GM21786 (cell line): Measurements from ENCODE around the gene SOBP.
A peak's percentile ranks its signal among the peaks of the same experiment; 100 is the strongest.
"Not testable (repeated sequence)": the region's sequence is repeated elsewhere in the genome, so short reads cannot be mapped to it uniquely, and the experiment has no call there.

ENCODE experiments used
- ATAC-seq: cut with Tn5 transposase; IDR thresholded peaks from one replicate; pipeline ENCODE4 v1.9.1; 2021; ENCODE audit not compliant: unreplicated experiment

The SOBP gene, protein sequence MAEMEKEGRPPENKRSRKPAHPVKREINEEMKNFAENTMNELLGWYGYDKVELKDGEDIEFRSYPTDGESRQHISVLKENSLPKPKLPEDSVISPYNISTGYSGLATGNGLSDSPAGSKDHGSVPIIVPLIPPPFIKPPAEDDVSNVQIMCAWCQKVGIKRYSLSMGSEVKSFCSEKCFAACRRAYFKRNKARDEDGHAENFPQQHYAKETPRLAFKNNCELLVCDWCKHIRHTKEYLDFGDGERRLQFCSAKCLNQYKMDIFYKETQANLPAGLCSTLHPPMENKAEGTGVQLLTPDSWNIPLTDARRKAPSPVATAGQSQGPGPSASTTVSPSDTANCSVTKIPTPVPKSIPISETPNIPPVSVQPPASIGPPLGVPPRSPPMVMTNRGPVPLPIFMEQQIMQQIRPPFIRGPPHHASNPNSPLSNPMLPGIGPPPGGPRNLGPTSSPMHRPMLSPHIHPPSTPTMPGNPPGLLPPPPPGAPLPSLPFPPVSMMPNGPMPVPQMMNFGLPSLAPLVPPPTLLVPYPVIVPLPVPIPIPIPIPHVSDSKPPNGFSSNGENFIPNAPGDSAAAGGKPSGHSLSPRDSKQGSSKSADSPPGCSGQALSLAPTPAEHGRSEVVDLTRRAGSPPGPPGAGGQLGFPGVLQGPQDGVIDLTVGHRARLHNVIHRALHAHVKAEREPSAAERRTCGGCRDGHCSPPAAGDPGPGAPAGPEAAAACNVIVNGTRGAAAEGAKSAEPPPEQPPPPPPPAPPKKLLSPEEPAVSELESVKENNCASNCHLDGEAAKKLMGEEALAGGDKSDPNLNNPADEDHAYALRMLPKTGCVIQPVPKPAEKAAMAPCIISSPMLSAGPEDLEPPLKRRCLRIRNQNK

DNA sequence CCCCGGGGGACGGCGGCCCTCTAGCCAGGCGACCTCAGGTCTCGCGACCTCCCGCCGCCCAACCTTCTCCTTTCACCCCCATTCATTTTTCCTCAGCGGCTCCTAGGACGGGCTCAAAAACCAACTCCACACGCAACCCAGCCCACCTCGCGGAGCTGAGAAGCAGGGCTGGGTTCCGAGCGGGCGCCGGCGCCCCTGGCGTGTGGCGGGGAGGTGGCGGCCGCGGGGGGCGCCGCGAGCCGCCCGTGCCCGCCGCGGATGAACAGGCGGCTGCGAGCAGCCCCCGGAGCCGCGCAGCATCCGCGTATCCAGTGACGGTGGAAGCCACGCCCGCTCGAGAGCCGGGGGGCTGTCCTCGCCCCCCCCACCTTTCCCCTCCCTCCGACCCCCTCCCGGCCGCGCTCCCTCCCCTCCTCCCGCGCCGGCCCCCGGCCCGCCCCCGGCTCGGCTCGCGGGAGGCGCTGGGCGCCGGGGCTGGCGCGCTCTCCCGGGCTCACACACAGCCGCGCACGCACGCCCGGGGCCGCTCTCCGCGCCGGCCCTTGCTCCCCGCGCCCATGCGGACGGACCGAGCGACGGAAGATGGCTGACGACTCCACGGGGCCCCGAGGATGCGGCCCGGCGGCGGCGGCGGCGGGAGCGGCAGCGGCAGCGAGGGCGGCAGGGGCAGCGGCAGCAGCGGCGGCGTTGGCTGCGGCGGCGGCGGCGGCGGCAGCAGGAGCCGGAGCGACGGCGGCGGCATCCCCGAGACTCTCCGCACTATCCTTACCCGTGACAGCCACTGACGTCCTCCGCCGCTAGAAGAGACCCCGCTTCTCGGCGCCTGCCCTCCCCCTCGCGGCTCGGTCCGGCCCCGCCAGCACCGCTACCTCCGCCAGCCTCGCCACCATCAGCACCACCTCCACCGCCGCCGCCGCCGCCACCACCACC is at the start of gene SOBP:
Gene SOBP (plus strand): TSS at position 482 of the 930 bp plus-strand sequence. CDS start 500 bp downstream, outside the sequence.
- ATAC-seq: no peak

DNA sequence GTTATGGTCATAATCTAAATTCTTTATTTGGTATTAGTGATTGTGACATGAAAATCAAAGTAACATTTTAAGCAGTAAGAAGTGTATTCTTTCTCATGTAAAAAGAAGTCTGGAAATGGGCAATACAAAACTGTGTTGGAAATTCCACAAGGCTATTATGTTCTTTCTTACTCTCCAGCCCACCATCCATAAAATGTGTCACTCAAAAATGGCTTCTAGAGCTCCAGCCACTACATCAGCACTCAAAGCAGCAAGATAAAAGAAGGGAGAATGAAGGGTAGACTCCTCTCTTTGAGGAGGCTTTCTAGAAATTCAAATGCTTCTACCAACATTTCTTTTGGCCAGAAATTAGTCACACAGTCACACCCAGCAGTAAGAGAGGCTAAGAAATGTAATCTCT is 49.0 kb upstream of the SOBP start:
- no peak for ATAC-seq

DNA sequence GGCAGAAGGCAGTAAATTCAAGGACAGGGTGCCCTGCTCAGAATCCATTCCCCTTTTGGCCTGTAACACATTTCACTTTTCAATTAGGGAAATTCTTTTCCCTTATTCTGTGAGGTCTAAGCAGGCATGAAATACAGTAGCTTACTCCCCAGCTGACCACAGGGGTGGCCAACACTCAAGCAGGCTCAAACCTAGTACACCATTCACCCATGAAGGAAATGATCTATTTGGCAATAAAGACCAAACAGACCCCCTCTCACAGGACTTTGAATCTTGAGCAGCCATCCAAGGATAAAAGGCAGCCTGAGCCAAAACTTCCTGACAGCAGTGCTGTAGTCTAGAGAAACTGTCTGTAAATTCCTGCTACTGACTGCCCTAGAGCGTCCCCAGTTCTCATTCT is 48.2 kb upstream of the SOBP start:
- no peak for ATAC-seq

DNA sequence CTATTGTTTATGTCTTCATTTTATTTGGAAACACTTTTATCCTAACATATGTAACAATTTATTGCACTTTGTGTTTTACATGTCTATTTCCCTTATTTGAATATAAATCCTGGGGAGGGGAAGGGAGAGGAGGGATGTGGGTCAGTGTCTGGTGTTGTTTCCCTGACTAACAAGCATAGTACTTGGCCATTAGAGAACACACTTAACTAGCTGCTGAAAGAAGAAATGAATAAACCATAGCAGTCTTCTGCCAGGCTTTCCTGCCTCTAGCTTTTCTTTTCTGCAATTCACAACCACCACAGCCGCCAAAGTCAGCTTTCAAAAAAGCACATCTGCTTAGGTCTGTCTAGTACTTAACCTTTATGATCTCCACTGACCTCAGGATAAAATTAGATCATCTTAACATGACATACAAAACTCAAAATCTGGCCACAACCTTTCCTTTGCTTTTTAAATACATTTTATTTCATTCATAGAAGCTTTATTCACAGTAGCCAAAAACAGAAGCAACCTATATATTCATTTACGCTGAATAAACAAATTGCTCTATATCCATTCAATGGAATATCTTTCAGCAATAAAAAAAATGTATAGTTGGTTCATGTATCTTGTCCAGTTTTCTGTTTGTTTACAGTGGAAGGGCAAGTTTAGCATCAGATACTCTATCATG is 46.8 kb upstream of the SOBP start:
- ATAC-seq: no peak

DNA sequence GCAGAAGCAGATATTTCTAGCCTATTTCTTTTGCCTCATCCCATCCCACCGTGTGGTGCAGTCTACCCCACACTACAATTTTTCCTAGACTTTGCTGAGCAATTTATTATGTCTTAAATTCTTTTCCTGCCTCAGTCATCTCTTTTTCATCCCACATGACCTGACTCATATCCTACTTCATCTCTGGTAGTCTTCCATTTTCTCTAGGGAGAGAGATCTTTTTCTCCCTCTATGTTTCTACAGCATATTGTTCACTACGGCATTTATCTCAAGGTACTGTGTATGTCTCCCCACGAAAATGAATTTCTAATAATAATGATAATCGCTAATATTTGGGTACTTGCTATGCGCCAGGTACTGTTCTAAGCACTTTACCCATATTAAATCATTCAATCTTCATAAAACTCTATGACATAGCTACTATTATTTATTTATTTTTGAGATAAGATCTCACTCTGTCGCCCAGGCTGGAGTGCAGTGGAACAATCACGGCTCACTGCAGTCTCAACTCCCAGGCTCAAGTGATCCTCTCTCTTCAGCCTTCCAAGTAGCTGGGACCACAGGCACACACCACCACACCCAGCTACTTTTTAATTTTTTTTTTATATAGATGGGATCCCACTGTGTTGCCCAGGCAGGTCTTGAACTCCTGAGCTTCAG is 46.2 kb upstream of the SOBP start:
- no peak for ATAC-seq

DNA sequence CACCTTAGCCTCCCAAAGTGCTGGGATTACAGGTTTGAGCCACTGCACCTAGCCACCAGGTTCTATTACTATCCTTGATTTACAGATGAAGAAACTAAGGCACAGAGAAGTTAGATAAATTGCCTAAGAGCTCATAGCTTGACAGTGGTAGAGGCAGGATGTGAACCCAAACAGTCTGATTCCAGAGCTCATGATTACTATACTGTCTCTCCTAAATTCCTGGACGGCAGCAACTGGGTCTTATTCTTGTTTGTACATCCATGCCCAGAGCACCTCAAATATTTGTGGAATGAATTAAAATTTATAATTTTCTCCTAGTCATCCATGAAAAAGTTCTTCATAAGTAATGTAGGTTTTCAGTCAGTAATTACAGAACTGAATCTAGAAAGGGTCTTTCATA is 45.6 kb upstream of the SOBP start:
- ATAC-seq: no peak

DNA sequence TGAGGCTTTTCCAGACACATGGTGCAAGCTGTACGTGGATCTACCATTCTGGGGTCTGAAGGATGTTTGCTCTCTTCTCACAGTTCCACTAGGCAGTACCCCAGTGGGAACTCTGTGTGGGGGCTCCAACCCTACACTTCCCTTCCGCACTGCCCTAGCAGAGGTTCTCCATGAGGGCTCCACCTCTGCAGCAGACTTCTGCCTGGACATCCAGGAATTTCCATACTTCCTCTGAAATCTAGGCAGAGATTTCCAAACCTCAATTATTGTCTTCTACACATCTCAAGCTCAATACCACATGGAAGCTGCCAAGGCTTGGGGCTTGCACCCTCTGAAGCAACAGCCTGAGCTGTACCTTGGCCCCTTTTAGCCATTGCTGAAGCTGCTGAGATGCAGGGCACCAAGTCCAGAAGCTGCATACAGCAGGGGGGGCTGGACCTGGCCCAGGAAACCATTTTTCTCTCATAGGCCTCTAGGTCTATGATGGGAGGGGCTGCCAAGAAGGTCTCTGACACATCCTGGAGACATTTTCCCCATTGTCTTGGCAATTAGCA is 42.2 kb upstream of the SOBP start:
- no peak for ATAC-seq

DNA sequence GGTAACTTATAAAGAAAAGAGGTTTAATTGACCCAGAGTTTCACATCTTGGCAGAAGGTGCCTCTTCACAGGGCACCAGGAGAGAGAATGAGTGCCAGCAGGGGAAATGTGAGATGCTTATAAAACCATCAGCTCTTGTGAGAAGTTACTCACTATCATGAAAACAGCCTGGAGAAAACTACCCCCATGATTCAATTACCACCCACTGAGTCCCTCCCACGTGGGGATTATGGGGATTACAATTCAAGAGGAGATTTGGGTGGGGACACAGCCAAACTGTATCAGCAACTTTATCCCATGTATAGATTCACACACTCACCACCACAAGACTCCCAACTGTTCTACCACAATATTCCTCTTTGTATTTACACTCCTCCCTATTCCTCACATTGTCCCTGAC is 41.1 kb upstream of the SOBP start:
- no peak for ATAC-seq

DNA sequence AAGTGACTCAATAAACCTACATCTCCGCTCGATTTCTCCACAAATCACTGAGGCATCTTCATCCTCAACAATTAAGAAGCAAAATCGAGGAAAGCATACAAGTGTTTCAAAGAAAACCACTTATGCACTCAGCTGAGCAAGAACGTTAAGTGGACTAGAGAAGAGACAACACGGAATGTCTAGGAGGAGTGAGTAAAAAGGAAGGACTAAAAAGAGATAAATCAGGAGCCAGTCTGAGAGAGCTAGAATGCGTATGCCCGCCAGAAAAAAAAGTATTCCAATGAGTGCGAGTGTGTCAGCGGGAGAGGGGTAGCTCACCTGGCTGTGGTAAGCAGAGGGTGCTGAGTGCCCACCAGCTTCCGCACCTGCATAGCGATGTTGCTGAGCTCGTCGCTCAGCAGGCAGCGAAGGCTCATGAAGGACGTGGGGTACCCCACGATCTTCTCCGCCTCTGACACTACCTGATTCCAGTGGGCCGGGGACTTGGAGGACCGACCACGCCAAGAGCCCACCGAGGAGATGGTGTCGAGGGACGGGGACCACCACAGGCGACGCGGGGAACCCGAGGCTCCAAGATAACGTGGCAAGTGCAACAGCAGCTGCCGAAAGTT is 31.1 kb upstream of the SOBP start:
- peak; percentile 19 for ATAC-seq

DNA sequence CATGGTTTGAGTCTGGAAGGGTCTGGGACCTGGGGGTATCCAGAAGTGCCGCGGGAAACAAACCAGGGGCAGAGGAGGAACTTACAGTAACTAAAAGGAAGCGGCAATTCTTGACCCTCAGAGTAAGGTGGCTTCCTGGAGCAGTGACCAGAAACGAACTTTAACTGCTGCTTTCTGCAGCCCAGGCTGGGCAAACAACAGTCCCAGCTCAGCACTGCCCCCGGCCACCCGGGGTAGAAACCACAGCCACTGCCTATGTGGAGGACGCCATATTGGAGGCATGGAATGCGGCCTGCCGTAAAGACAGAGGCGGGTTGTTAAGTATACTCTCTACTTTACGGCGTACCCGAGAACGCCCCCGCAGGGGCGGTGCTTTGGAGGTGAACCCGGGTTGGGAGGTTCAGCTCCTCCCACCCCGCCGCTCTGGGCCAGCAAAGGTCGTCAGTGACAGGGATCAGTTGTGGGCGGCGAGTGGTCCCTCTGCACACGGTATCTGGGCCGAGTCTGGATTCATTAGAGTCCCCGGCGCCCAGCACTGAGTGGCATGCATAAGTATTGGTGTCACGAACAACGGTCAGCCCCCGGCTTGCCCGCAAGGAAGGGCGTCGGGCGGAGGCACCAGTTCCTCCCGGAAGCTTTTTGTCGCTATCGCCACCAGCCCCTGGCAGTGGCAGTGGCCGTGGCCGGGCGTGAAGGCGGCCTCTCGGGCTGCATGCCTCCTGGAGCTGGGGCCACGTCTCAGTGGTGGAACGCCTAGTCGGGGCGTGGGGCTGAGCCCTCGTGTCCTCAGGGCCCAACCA is 30.4 kb upstream of the SOBP start, which contains the start of gene PDSS2:
Gene PDSS2 (minus strand): TSS at position 282 of the 800 bp plus-strand sequence. CDS start 279 bp downstream, at position 3.
- peak; percentile 90 for ATAC-seq

DNA sequence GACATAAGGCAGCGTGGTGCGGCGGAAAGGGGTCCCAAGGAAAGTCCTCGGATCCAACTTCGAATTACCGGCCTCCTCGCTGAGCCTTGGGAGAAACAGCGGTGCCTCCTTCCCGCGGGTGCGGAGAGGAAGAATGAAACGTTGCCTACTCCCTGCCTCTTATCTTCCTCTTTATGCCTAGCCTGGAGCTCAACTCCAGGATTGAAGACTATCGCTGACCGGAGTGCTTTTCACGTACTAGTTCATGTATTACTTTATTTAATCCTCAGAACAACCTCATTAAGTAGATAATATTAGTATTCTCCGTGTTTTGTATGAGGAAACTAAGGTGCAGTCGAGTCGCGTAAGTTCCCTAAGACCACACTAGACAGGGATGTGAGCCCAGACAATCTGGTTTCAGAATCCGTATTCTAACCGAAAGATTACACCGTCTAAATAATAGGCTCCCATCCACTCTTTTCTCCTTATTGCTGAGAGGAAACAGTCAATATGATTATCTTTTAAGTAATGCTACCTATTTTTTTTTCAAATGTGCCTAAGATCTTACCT is 29.8 kb upstream of the SOBP start:
- ATAC-seq: no peak

DNA sequence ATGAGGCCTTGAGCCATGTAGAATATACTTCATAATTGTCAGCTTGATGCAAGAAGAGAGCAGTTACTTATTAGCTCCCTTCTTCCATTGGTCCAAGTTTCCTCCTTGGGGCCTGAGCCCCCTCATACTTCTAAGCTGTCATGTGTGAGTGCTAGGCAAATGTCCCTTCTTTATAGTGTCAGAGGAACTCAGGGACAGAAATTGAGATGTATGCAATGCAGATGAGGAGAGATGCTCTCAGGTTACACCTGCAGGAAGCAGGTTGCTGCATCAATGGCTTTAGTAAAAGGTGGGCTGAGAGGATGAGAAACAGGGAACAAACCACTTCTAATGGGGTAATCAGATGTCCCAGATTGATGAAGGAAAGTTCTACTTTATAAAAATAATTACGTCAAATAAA is 23.9 kb upstream of the SOBP start:
- ATAC-seq: no peak

DNA sequence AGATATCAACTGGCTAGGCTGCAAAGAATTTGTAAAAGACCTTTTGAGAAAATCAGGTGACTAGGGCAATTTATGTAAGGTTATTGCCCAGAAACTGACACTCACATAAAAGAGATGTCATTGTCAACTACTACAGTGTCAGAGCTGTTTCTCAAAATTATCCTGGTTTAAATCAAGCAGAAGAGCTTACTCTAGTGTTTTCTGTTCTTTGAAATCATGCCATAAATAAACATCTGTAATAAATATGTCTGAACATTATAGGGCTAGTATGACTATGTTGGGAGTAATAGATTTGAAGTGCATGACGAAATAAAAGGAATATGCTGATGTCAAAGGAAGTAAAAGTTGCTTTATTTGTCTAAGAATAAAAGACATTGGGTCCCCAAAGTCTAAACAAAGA is 19.6 kb upstream of the SOBP start:
- no peak for ATAC-seq

DNA sequence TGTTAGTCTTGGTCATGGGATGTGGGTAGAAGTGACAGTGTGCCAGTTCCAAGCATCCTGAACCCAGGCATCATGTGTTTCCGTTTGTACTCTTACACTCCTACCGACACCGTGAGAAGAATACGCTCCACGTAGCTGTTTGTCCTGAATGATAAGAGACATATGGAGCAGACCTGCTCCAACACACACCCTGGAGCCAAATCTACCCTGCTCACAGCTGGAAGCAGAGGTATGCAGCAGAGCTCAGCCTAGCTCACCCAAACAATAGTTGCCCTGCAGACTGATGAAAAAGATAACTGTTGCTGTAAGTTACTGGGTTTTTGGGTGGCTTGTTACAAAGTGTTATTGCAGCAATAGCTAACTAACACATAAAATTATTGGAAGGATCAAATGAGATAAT is 16.3 kb upstream of the SOBP start:
- ATAC-seq: no peak

DNA sequence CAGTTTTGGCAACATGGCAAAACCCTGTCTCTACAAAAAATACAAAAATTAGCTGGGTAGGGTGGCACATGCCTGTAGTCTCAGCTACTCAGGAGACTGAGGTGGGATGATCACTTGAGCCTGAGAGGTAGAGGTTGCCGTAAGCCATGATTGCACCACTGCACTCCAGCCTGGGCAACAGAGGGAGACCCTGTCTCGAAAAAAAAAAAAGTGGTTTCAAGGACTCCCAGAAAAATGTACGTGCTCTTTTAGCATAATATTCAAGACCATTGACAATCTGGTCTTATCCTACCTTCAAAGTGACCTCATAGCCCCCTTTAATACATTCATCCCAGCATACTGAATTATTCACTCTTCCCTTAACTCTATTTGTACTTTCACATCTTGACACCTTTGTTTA is 14.6 kb upstream of the SOBP start:
- not testable (repeated sequence) for ATAC-seq

DNA sequence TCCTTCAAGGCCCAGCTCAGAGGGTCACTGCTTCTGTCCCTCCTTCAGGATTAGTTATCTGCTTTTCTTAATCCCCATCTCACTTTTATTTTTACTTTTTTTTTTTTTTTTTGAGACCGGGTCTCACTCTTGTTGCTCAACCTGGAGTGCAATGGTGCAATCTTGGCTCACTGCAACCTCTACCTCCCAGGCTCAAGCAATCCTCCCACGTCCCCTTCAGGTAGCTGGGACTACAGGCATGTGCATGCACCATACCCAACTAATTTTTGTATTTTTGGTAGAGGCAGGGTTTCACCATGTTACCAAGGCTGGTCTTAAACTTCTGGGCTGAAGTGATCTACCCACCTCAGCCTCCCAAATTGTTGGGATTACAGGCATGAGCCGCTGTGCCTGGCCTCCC is 14.1 kb upstream of the SOBP start:
- not testable (repeated sequence) for ATAC-seq

DNA sequence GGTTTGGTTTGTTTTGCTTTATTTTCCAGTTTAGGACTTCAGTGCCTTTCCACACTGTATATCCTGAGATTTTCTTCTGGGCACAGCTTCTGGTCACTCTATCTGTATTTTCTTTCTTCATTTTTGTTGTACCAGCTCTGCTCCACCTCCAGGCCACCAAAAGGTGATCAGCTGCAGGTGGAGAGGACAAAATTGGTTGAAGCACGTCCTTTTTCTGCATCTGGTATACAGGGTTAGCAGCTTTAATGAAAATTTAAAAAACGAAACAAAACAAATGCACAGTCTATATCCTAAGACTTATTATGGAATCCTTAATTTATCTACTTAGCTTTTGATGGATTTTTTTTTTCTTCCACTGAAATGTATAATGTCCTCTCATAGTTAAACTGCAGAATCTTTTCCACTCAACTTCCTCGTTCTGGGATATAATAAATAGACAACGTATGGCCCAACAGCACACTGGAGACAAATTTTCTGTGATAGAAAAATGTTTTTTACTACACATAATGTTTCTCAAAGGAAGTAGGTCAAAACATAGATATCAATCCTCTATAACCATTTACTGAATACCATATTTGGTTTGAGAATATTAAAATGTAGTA is 10.7 kb upstream of the SOBP start:
- ATAC-seq: no peak

DNA sequence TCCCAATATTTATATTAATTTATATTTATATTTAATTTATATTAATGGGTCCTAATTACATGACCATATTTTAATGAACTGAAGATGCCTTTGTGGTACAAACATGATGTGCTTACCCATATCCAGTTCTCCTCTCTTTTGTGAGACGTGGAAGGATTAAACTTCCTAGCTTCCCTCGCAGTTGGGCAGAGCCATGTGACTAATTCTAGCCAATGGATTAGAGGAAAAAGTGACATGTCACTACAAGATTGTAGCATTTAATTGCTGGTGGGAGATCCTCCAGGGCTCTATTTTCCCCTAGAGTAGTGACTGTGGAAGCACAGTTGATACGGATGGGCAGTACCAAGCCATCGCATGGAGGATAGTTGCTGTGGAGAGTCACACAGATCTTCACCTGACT is 4.8 kb upstream of the SOBP start:
- ATAC-seq: no peak
